B cell (primary cell): Measurements from ENCODE around the gene LIMS4. TPM values are rescaled to one million over a fixed set of nuclear protein-coding genes. Genes with fewer than 3 reads are reported as not detected.
"Not testable (repeated sequence)": the region's sequence is repeated elsewhere in the genome, so short reads cannot be mapped to it uniquely, and the experiment has no call there.

Source experiments
- ATAC-seq: fragments of 200-7000 bp; cut with Tn5 transposase; one replicate; pipeline ENCODE4 v1.10.0; 2021; ENCODE audit warnings: low read depth, mild to moderate bottlenecking, moderate number of reproducible peaks, moderate library complexity
- CTCF ChIA-PET: fragments of 350-600 bp; sonication (Branson Sonifier 250); formaldehyde crosslinking; loops from one replicate; lab custom pipeline; 2021; ENCODE audit warnings: antibody characterized with exemption, inconsistent platforms; lab: Charles Lee
- POLR2A ChIA-PET: fragments of 350-600 bp; sonication (Branson Sonifier 250); formaldehyde crosslinking; loops from one replicate; lab custom pipeline; 2021; ENCODE audit warnings: antibody characterized with exemption; lab: Charles Lee
- DNase-seq: peaks from one replicate; pipeline ENCODE4 v3.0.0; 2013
- H2AFZ ChIP-seq: 2 replicates; pipeline ENCODE4 v1.6.1; 2012; ENCODE audit warnings: mild to moderate bottlenecking, low read depth, low read length; ENCODE audit not compliant: insufficient read depth, poor library complexity, severe bottlenecking
- H3K27ac ChIP-seq, 2 donors: 1 replicate in 1 of 2; 2 replicates in 1 of 2; pipeline ENCODE4 v1.5.1; 2012 to 2013; ENCODE audit warnings: low read length in 2 of 2, mild to moderate bottlenecking in 2 of 2, moderate library complexity in 1 of 2
- H3K27me3 ChIP-seq, 4 experiments: fragments of 200-600 bp in 1 of 4; sonication (generic) in 1 of 4; replicated peaks in 1 of 4; 1 replicate in 2 of 4; 2 replicates in 2 of 4; pipeline versions ENCODE4 v1.6.1 to v1.7.0; 2013 to 2016; ENCODE audit warnings: low read length in 3 of 4, mild to moderate bottlenecking in 2 of 4, mixed read lengths in 1 of 4, moderate library complexity in 1 of 4; ENCODE audit not compliant: insufficient read depth in 4 of 4, control insufficient read depth in 3 of 4; ENCODE audit errors: control extremely low read depth in 1 of 4
- H3K36me3 ChIP-seq, 2 experiments: replicated peaks in 1 of 2; 1 replicate in 1 of 2; 2 replicates in 1 of 2; pipeline versions ENCODE4 v1.6.1 to v1.7.1; 2013; ENCODE audit warnings: low read length in 1 of 2; ENCODE audit not compliant: insufficient read depth in 2 of 2, control insufficient read depth in 1 of 2; ENCODE audit errors: control extremely low read depth in 1 of 2, extremely low read depth in 1 of 2
- H3K4me1 ChIP-seq, 2 donors: fragments of 200-600 bp in 1 of 2; sonication (generic) in 1 of 2; 1 replicate in 1 of 2; 2 replicates in 1 of 2; pipeline versions ENCODE4 v1.5.1 to v1.6.1; 2013 to 2017; ENCODE audit warnings: low read length in 2 of 2; ENCODE audit not compliant: control insufficient read depth in 2 of 2, insufficient read depth in 2 of 2
- H3K4me2 ChIP-seq: replicated peaks from 2 replicates; pipeline ENCODE3; 2012; ENCODE audit warnings: mild to moderate bottlenecking, low read depth, low read length; ENCODE audit not compliant: poor library complexity, severe bottlenecking
- H3K4me3 ChIP-seq, 5 experiments: fragments of 200-600 bp in 1 of 5; sonication (generic) in 1 of 5; 1 replicate in 3 of 5; 2 replicates in 2 of 5; pipeline versions ENCODE4 v1.5.1 to v1.7.0; 2011 to 2016; ENCODE audit warnings: low read length in 4 of 5, mild to moderate bottlenecking in 4 of 5, low read depth in 2 of 5, control low read depth in 1 of 5, moderate library complexity in 1 of 5; ENCODE audit not compliant: insufficient read depth in 1 of 5; ENCODE audit errors: control extremely low read depth in 1 of 5, extremely low read depth in 1 of 5
- H3K79me2 ChIP-seq: fragments of 200-600 bp; sonication (generic); one replicate; pipeline ENCODE4 v1.6.0; 2016; ENCODE audit warnings: low read length; ENCODE audit not compliant: control insufficient read depth, insufficient read depth
- H3K9ac ChIP-seq: fragments of 200-600 bp; sonication (generic); 2 replicates; pipeline ENCODE4 v1.6.1; 2017; ENCODE audit warnings: mild to moderate bottlenecking, low read length, moderate library complexity
- H3K9me3 ChIP-seq, 3 donors: one replicate each; pipeline versions ENCODE4 v1.6.1 to v1.7.1; 2013; ENCODE audit warnings: low read length in 2 of 3; ENCODE audit not compliant: control insufficient read depth in 2 of 3, insufficient read depth in 1 of 3; ENCODE audit errors: control extremely low read depth in 1 of 3
- H4K20me1 ChIP-seq: 2 replicates; pipeline ENCODE4 v1.6.0; 2012; ENCODE audit warnings: mild to moderate bottlenecking, low read length; ENCODE audit not compliant: insufficient read depth, control insufficient read depth, poor library complexity, severe bottlenecking
- H3K27ac Mint-ChIP-seq: one replicate; pipeline ENCODE4 v1.8.0; 2021; ENCODE audit warnings: mixed read lengths
- H3K27me3 Mint-ChIP-seq: one replicate; pipeline ENCODE4 v1.8.0; 2021; ENCODE audit warnings: mixed read lengths
- H3K4me1 Mint-ChIP-seq: one replicate; pipeline ENCODE4 v1.8.0; 2021; ENCODE audit warnings: mixed read lengths
- H3K4me3 Mint-ChIP-seq: one replicate; pipeline ENCODE4 v1.8.0; 2021; ENCODE audit warnings: mixed read lengths
- H3K9me3 Mint-ChIP-seq: one replicate; pipeline ENCODE4 v1.8.0; 2022; ENCODE audit warnings: mixed read lengths; ENCODE audit not compliant: insufficient read depth
- WGBS: methylation state at CpG from one replicate; pipeline ENCODE4 v1.1.5; 2013; ENCODE audit warnings: missing lambda C conversion rate; ENCODE audit not compliant: insufficient coverage; 5-methylcytosine and 5-hydroxymethylcytosine counted together
- intact Hi-C: fragments of 100-400 bp; cut with micrococcal nuclease; formaldehyde crosslinking; loops from one replicate; pipeline ENCODE4 v1.10.0; 2022
- polyA plus RNA-seq: library from polyadenylated mRNA; depleted of rRNA; stranded (reverse); fragments of >200 nt; gene quantifications from 2 replicates; pipeline ENCODE4 v1.2.3, GENCODE V29; 2012
- total RNA-seq, 2 donors: library from RNA; stranded (reverse); fragments of 120-200 nt in 1 of 2; gene quantifications; 1 replicate in 1 of 2; 2 replicates in 1 of 2; pipeline versions ENCODE4 v1.2.3 to v1.2.4, GENCODE V29; 2013 to 2022

The LIMS4 gene
- total and polyA plus RNA-seq, 2 donors (not counting 1 experiment from before 2014, with no cell fraction given) = 0.07 to 0.47 TPM

DNA sequence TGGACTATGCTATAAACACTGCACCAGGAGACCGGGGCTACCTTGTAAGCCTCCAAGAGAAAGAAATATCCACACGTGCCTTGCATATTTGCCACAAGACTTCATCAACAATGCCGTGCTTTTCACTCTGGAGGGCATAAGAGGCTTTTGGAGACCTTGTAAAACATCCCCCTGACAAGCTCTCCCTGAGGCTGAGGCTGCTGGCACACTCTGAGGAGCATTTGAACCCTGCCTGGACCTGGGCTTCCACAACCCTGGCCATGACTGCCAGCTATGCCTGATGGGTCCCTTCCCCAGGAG, 393 bp upstream of the LIMS4 start:
- H3K4me2 ChIP-seq, intact Hi-C loops, POLR2A ChIA-PET: not testable (repeated sequence)

DNA sequence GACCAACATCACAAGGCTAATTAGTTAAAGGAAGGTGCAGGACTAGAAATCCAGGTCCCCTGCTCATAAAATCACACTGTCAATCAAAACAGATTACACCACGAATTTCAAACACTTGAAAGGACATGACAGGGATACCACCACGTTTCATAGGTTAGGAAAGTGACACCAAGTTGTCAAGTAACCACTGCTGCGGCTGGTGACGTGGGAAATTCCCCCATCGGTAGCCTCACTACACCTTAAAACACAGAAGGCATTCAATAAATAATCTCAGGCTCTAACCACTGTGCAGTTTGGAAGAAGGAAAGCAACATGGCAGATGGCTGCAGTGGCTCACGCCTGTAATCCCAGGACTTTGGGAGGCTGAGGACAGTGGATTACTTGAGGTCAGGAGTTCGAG, 3.7 kb downstream of the LIMS4 start:
- H2AFZ ChIP-seq, H3K36me3 ChIP-seq, H4K20me1 ChIP-seq, intact Hi-C loops, H3K4me3 ChIP-seq, ATAC-seq, H3K79me2 ChIP-seq, POLR2A ChIA-PET, H3K4me1 Mint-ChIP-seq, H3K9me3 Mint-ChIP-seq, DNase-seq, H3K9me3 ChIP-seq, H3K9ac ChIP-seq, H3K27me3 Mint-ChIP-seq, CTCF ChIA-PET, H3K27ac ChIP-seq, H3K4me3 Mint-ChIP-seq, H3K27ac Mint-ChIP-seq, H3K4me2 ChIP-seq, H3K27me3 ChIP-seq, H3K4me1 ChIP-seq: not testable (repeated sequence)
- no CpG with 5 or more reads among the region's 7 CpGs for WGBS

More for the DNA sequence above, 393 bp upstream of the LIMS4 start:
- CTCF ChIA-PET, H3K27ac Mint-ChIP-seq, H2AFZ ChIP-seq, H3K4me3 ChIP-seq, H3K4me1 ChIP-seq, H3K9me3 ChIP-seq, H3K4me1 Mint-ChIP-seq, H3K36me3 ChIP-seq, DNase-seq, H3K27ac ChIP-seq, H3K9me3 Mint-ChIP-seq, H3K27me3 ChIP-seq, H3K27me3 Mint-ChIP-seq, H4K20me1 ChIP-seq, H3K79me2 ChIP-seq, H3K4me3 Mint-ChIP-seq, ATAC-seq, H3K9ac ChIP-seq: not testable (repeated sequence)
- whole genome bisulfite sequencing = no CpG with 5 or more reads among the region's 3 CpGs

DNA sequence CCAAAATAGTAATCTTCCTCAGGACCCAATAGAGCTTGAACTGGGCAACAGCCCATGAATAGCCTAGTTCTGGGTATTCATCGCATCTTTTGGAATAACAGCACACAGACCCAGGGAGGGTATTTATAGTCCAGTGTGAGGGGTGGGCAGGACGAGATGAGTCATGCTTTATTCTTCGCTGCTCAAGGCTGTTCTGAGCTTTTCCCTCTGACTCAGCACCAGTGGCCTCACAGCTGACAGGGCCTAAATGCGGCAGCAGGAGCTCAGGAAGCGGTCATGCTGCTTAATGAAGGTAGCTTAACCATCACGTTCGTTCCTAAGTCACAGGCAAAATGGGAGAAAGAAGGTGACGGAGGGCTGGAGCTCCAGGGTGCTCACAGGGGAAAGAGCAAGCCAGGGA, 7.3 kb downstream of the LIMS4 start:
- H3K9ac ChIP-seq, H3K27me3 Mint-ChIP-seq, ATAC-seq, H3K4me3 ChIP-seq, DNase-seq, H3K27ac Mint-ChIP-seq, H3K9me3 ChIP-seq, H3K9me3 Mint-ChIP-seq, H3K4me1 ChIP-seq, H3K4me2 ChIP-seq, H3K27ac ChIP-seq, H3K36me3 ChIP-seq, H4K20me1 ChIP-seq, CTCF ChIA-PET, H3K4me1 Mint-ChIP-seq, H3K4me3 Mint-ChIP-seq, H2AFZ ChIP-seq, H3K27me3 ChIP-seq, H3K79me2 ChIP-seq, POLR2A ChIA-PET, intact Hi-C loops: not testable (repeated sequence)
- no CpG with 5 or more reads among the region's 8 CpGs for WGBS

DNA sequence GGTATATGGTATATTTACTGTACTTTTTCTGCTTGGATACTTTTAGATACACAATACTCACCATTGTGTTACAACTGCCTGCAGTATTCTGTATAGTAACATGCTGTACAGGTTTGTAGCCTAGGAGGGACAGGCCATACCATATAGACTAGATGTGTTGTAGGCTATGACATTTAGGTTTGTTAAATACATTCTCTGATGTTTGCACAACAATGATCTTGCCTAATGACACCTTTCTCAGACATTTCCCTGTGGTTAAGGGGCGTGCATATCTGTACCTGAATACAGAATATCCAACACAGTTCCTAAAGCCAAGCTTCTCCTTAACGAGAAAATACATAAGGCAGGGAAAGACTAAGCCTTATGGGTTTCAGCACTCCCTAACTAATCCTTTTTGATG, 10.2 kb downstream of the LIMS4 start:
- H3K4me2 ChIP-seq, H3K9me3 ChIP-seq, H3K27ac ChIP-seq, H3K27me3 ChIP-seq, intact Hi-C loops, H3K9ac ChIP-seq, H3K4me3 Mint-ChIP-seq, H3K4me1 ChIP-seq, H3K79me2 ChIP-seq, POLR2A ChIA-PET, DNase-seq, H3K36me3 ChIP-seq, H2AFZ ChIP-seq, H3K27ac Mint-ChIP-seq, H4K20me1 ChIP-seq, H3K4me3 ChIP-seq, H3K9me3 Mint-ChIP-seq, CTCF ChIA-PET, H3K4me1 Mint-ChIP-seq, ATAC-seq, H3K27me3 Mint-ChIP-seq: not testable (repeated sequence)
- no CpG with 5 or more reads among the region's 2 CpGs for WGBS
